ENCODE data around the gene NDUFB7. TPM values are rescaled to one million over a fixed set of nuclear protein-coding genes. Genes with fewer than 3 reads are reported as not detected.

Gene NDUFB7
- total RNA-seq, 2 experiments from 2014 or later = 31.7 to 39.1 TPM

DNA sequence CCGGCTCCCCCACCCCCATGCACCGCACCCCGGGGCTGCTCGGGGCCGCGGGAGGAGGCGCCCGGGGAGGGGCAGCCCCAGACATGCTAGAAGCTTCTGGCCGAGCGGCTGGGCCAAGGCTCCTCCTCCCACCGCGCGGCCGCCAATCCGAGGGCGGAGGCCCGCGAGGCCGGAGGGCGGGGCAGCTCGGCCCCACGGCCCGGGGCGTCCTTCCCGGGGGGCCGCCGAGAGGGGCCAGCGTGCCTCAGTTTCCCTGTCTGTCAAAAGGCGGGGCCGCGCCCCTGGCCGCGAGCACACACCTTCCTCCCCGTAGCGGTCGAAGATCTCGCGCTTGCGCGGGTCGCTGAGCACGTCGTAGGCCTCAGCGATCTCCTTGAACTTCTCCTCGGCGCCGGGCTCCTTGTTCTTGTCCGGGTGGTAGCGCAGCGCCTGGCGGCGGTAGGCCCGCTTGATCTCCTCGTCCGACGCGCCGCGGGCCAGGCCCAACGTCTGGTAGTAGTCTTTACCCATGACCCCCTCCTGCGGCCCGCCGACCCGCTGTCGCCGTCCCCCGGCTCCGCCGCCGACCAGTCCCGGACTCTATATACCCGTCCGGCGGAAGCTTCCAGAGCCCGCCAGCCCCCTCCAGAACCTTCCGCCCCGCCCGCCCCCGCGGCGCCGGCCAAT, 53.9 kb downstream of the NDUFB7 start, which contains the start of gene DNAJB1:
Gene DNAJB1 (minus strand): TSS at position 558 of the 666 bp plus-strand sequence. CDS start 48 bp downstream, at position 510.
- intact Hi-C loops (cut with DNase I, micrococcal nuclease) = loop anchor here (1.0 kb wide), 2 partner anchors 11 kb away; partner anchors contain the start of gene TECR (in 2 of the 2)
- peaks cover 61% of the 10 kb centered on the region for H3K36me3 Mint-ChIP-seq (ENCODE audit: low read depth)

DNA sequence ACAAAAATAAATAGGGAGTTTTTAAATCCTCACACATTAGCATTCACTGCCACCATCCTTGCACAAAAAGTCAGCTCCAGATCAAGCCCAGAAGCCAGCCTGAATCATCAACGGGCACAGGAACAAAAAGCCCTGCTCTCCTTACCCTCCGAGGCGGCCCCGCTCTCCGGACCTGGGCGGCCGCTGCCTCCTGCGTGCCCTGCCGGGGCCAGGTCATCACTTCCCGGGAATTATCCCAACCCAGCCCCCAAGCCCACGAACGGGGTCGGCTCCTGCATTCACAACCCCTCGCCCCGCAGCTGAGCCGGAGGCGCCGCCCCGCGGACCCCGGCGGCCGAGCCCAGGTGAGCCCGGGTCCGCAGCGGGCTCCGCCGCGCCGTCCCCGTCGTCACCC, 54.4 kb downstream of the NDUFB7 start:
- peak overlapping the region; percentile 93 for H3K4me3 ChIP-seq (ENCODE audit: low read length)
- Mint-ChIP-seq H3K4me3 (peak overlapping the region; percentile 92), H3K27me3 (no peaks in the 10 kb centered on the region), H3K36me3 (ENCODE audit: low read depth) (peaks cover 65% of the 10 kb centered on the region), H3K27ac (peak overlapping the region; percentile 92), H3K9me3 (no peaks in the 10 kb centered on the region), H3K4me1 (ENCODE audit: low read depth) (peaks cover 80% of the 10 kb centered on the region)
- H3K9me3 ChIP-seq (ENCODE audit: control insufficient read depth in 1 of 2, insufficient read depth in 1 of 2, low read length in 2 of 2) = no peaks in the 10 kb centered on the region
- peaks cover 31% of the 10 kb centered on the region for H3K36me3 ChIP-seq (ENCODE audit: insufficient read depth, low read length)
- TF ChIP-seq, protein P1, sequence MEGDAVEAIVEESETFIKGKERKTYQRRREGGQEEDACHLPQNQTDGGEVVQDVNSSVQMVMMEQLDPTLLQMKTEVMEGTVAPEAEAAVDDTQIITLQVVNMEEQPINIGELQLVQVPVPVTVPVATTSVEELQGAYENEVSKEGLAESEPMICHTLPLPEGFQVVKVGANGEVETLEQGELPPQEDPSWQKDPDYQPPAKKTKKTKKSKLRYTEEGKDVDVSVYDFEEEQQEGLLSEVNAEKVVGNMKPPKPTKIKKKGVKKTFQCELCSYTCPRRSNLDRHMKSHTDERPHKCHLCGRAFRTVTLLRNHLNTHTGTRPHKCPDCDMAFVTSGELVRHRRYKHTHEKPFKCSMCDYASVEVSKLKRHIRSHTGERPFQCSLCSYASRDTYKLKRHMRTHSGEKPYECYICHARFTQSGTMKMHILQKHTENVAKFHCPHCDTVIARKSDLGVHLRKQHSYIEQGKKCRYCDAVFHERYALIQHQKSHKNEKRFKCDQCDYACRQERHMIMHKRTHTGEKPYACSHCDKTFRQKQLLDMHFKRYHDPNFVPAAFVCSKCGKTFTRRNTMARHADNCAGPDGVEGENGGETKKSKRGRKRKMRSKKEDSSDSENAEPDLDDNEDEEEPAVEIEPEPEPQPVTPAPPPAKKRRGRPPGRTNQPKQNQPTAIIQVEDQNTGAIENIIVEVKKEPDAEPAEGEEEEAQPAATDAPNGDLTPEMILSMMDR (IDR thresholded peaks at IDR 0.05) = no peak
- peak in 1 of 14 experiments; percentile 30 for DNase-seq
- peaks cover 73% of the 10 kb centered on the region for H3K4me1 ChIP-seq (ENCODE audit: insufficient read depth, low read length)
- ChIA-PET POLR2A (interaction anchor here (0.5 to 9.8 kb wide), 18 partner anchors 9 to 381 kb away, joined by 3 to 430 read pairs (median 7); partner anchors contain the start of genes ADGRE5, ASF1B, GIPC1 and NDUFB7), CTCF (interaction anchor here (1.3 to 3.5 kb wide), 5 partner anchors 11 to 42 kb away, joined by 3 to 29 read pairs (median 5); partner anchors contain the start of genes GIPC1 and PTGER1)
- intact Hi-C loops (cut with DNase I, micrococcal nuclease) = no loop called here
- H3K27ac ChIP-seq (ENCODE audit: low read depth in 1 of 2, low read length in 2 of 2) = peak overlapping the region; percentile 65 to 91
- no peak for ATAC-seq (ENCODE audit: poor library complexity)
- H3K27me3 ChIP-seq (ENCODE audit: control insufficient read depth in 1 of 2, insufficient read depth in 2 of 2, low read length in 2 of 2) = no peaks in the 10 kb centered on the region

More for the DNA sequence above, 53.9 kb downstream of the NDUFB7 start, which contains the start of gene DNAJB1:
- ChIA-PET POLR2A (interaction anchor here (0.5 to 9.8 kb wide), 33 partner anchors 10 to 1853 kb away, joined by 3 to 430 read pairs (median 4); partner anchors contain the start of genes ADGRE5, ASF1B, GIPC1 and IL27RA), CTCF (interaction anchor here (0.5 to 3.5 kb wide), 9 partner anchors 11 to 54 kb away, joined by 3 to 29 read pairs (median 4); partner anchors contain the start of genes GIPC1, NDUFB7 and PTGER1)
- DNase-seq (peak in 11 of 14 experiments; percentile 49 to 98 (median 67)), ATAC-seq (ENCODE audit: poor library complexity) (peak; percentile 7)
- Mint-ChIP-seq H3K4me3 (peak within 1 kb of the TSS; percentile 100), H3K27ac (peak within 1 kb of the TSS; percentile 100), H3K27me3 (no peaks in the 10 kb centered on the region), H3K4me1 (ENCODE audit: low read depth) (peaks cover 82% of the 10 kb centered on the region), H3K9me3 (no peaks in the 10 kb centered on the region)
- peaks cover 79% of the 10 kb centered on the region for H3K4me1 ChIP-seq (ENCODE audit: insufficient read depth, low read length)
- peak within 1 kb of the TSS; percentile 91 to 97 for H3K27ac ChIP-seq (ENCODE audit: low read depth in 1 of 2, low read length in 2 of 2)
- TF ChIP-seq, protein P1 (IDR thresholded peaks at IDR 0.05) = no peak
- peak within 1 kb of the TSS; percentile 93 for H3K4me3 ChIP-seq (ENCODE audit: low read length)
- H3K9me3 ChIP-seq (ENCODE audit: control insufficient read depth in 1 of 2, insufficient read depth in 1 of 2, low read length in 2 of 2) = no peaks in the 10 kb centered on the region
- H3K36me3 ChIP-seq (ENCODE audit: insufficient read depth, low read length) = peaks cover 31% of the 10 kb centered on the region
- H3K27me3 ChIP-seq (ENCODE audit: control insufficient read depth in 1 of 2, insufficient read depth in 2 of 2, low read length in 2 of 2) = no peaks in the 10 kb centered on the region

DNA sequence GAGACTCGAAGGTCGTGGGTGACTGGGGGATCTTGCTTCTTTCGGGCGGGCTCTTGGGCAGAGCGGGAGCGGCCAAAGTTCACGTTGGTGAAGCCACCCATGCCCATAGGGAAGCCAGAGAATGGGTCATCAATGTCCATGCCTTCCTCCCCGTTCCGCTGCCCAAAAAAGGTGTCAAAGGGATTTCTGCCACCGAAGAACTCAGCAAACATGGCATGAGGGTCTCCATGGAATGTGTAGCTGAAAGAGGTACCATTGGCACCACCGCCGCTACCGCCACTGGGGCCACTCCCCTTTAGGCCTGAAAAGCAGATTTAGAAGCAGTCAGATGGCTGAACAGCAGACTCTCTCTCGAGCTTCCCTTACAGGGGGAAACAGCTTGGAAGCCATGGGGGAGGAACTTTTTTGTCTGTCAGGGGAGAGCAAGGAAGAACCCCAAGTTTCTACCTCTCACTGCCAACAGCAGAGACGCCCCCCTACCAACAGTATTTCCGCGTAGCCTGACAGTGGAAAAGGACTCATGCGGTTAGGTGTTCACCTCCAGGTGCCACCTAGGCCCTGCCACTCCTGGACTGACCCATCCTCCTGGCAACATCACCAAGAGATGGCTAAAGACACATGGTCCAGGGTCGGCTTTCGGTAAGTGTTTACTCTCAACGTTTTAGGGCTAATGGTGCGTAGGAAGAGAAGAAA, 55.0 kb downstream of the NDUFB7 start:
- Histone ChIP-seq H3K9me3 (ENCODE audit: control insufficient read depth in 1 of 2, insufficient read depth in 1 of 2, low read length in 2 of 2) (no peaks in the 10 kb centered on the region), H3K4me3 (ENCODE audit: low read length) (peak overlapping the region; percentile 93), H3K27ac (ENCODE audit: low read depth in 1 of 2, low read length in 2 of 2) (peak overlapping the region; percentile 65 to 91), H3K27me3 (ENCODE audit: control insufficient read depth in 1 of 2, insufficient read depth in 2 of 2, low read length in 2 of 2) (no peaks in the 10 kb centered on the region), H3K36me3 (ENCODE audit: insufficient read depth, low read length) (peaks cover 31% of the 10 kb centered on the region), H3K4me1 (ENCODE audit: insufficient read depth, low read length) (peaks cover 68% of the 10 kb centered on the region)
- peaks cover 61% of the 10 kb centered on the region for H3K36me3 Mint-ChIP-seq (ENCODE audit: low read depth)
- ATAC-seq (ENCODE audit: poor library complexity) (no peak), DNase-seq (peak in 4 of 14 experiments; percentile 25 to 56 (median 40))
- no peaks in the 10 kb centered on the region for H3K27me3 Mint-ChIP-seq
- ChIA-PET CTCF (interaction anchor here (1.2 to 3.5 kb wide), 5 partner anchors 11 to 42 kb away, joined by 3 to 29 read pairs (median 4); partner anchors contain the start of gene PTGER1), POLR2A (interaction anchor here (0.5 to 9.8 kb wide), 12 partner anchors 9 to 380 kb away, joined by 3 to 430 read pairs (median 10); partner anchors contain the start of genes ADGRE5, ASF1B, GIPC1 and NDUFB7)
- H3K4me1 Mint-ChIP-seq (ENCODE audit: low read depth) = peaks cover 75% of the 10 kb centered on the region
- no peaks in the 10 kb centered on the region for H3K9me3 Mint-ChIP-seq
- TF ChIP-seq, protein P1 (IDR thresholded peaks at IDR 0.05) = no peak
- intact Hi-C loops (cut with DNase I, micrococcal nuclease) = loop anchor here in 1 of 2 experiments (1.0 kb wide), 1 partner anchor 9 kb away; no protein-coding TSS in a partner anchor
- H3K4me3 Mint-ChIP-seq = peak overlapping the region; percentile 92
- H3K27ac Mint-ChIP-seq = peak overlapping the region; percentile 92
